Measurements from ENCODE around the gene ARID1B. TPM values are rescaled to one million over a fixed set of nuclear protein-coding genes. Genes with fewer than 3 reads are reported as not detected.

Gene ARID1B
- total and polyA plus RNA-seq, 11 donors = 15.3 to 76.1 (median 40.7) TPM

DNA sequence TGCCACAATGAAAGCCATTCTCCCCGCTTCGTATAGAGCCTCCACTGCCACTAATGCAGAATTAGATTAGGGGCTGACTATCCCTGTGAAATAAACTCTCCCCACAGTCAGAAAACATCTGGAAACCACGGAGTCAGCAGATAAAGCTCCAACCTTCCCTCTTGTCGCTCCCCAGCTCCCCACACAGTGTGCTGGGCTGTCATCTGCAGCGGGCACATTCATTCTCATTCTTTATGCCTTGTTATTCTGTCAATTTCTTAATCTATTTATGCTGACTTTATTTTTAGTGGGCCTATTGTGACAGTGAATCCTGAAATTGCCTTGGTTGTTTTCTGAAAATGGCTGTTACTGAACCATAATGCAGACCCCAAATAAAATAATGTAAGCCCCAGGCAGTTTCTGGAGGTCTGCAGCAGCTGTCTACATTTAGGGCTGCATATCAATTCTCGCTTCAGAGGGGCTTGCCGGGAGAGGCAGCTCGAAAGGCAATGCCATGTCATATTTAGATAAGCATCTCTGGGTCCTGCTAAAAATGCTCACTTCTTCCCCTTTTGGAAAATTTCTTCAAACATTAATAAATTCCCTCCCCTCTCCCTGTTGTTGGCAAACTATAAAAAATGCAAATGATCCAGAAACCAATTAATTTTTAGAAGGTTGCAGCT is 474.5 kb downstream of the ARID1B start:
- Histone ChIP-seq H3K4me1 (peaks cover 0 to 9% (median 0%) of the 10 kb centered on the region in 12 donors), H3K36me3 (no peaks in the 10 kb centered on the region), H3K9me3 (peaks cover 0 to 9% (median 0%) of the 10 kb centered on the region in 12 donors), H3K4me3 (no peak overlapping the region), H3K27ac (no peak overlapping the region), H3K27me3 (no peaks in the 10 kb centered on the region)
- DNase-seq (no peak), ATAC-seq (no peak)
- 86 to 93% (median 92%) methylated on average over 8 of the region's 8 CpGs for WGBS, 4 donors
- intact Hi-C loops (cut with DNase I) = no loop called here
- TF ChIP-seq CTCF (IDR thresholded peaks at IDR 0.05) (no peak), POLR2A (IDR thresholded peaks at IDR 0.05) (no peak)

DNA sequence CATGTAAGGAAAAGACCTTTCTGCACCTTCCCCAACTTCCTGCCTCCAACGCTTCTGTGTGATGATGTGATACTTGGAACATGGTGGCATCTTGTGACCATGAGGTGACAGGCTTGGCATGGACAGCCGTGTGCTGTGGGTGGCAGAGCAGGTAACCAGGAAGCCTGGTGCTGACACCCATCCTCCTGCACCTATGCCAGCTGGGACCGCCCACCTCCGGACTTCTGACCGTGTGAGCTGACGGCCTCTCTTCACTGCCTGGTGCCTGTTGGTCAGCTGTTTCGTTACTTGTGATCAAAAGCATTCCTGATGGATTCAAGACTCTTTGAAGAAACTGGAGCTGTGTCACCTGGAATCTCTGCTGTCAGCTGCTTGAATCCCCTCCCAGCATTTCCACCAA is 475.8 kb downstream of the ARID1B start:
- H3K4me3 ChIP-seq = no peak overlapping the region
- ATAC-seq (peak in 3 of 4 donors; percentile 53 to 68 (median 62)), DNase-seq (no peak)
- TF ChIP-seq POLR2A (IDR thresholded peaks at IDR 0.05) = no peak
- no peak for TF ChIP-seq CTCF (IDR thresholded peaks at IDR 0.05)
- no peak overlapping the region for H3K27ac ChIP-seq
- H3K27me3 ChIP-seq = no peaks in the 10 kb centered on the region
- WGBS, 4 donors = 23 to 35% (median 32%) methylated on average over 6 to 7 of the region's 7 CpGs
- H3K4me1 ChIP-seq = peaks cover 0 to 6% (median 0%) of the 10 kb centered on the region in 12 donors
- H3K36me3 ChIP-seq = no peaks in the 10 kb centered on the region
- intact Hi-C loops (cut with DNase I) = no loop called here
- peaks cover 0 to 9% (median 0%) of the 10 kb centered on the region in 12 donors for H3K9me3 ChIP-seq

DNA sequence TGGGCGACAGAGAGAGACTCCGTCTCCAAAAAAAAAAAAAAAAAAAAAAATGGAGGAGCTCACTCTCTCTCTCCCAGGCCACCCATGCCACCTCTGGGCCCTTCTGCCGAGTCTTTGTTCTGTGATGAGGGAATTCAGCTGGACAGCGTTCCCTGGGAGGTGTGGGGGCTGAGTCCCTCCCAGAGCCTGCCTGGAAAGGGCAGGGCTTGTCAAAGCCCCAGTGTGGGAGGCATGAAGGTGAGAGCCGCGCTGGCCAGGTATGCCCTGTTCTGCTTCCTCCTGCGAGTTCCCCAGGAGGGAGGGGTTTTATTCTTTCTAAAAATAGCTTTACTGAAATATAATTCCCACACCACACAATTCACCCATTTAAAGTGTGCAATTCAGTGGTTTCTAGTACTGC is 476.5 kb downstream of the ARID1B start:
- no peak overlapping the region for H3K4me3 ChIP-seq
- intact Hi-C loops (cut with DNase I) = no loop called here
- DNase-seq (no peak), ATAC-seq (no peak)
- H3K27me3 ChIP-seq = no peaks in the 10 kb centered on the region
- WGBS, 4 donors = 84 to 93% (median 87%) methylated on average over 7 of the region's 7 CpGs
- H3K27ac ChIP-seq = no peak overlapping the region
- H3K9me3 ChIP-seq = peaks cover 0 to 4% (median 0%) of the 10 kb centered on the region in 12 donors
- TF ChIP-seq CTCF (IDR thresholded peaks at IDR 0.05) = no peak
- no peak for TF ChIP-seq POLR2A (IDR thresholded peaks at IDR 0.05)
- H3K4me1 ChIP-seq = peaks cover 0 to 6% (median 0%) of the 10 kb centered on the region in 12 donors
- no peaks in the 10 kb centered on the region for H3K36me3 ChIP-seq

- intact Hi-C loops (cut with DNase I) = no loop called here
- 90 to 93% (median 92%) methylated on average over 3 of the region's 3 CpGs for WGBS, 4 donors
- Histone ChIP-seq H3K4me3 (no peak overlapping the region), H3K27ac (no peak overlapping the region), H3K36me3 (no peaks in the 10 kb centered on the region), H3K27me3 (no peaks in the 10 kb centered on the region), H3K4me1 (peaks cover 0 to 6% (median 0%) of the 10 kb centered on the region in 12 donors), H3K9me3 (no peaks in the 10 kb centered on the region)
- TF ChIP-seq POLR2A (IDR thresholded peaks at IDR 0.05) = no peak
- no peak for TF ChIP-seq CTCF (IDR thresholded peaks at IDR 0.05)
- no peak for DNase-seq
- ATAC-seq = no peak
These were observed 477.4 kb downstream of the ARID1B start for GRCh38 chr6:157254538-157254937.
